HL-60 (cell line): ENCODE data around the gene SLC9C1. TPM values are rescaled to one million over a fixed set of nuclear protein-coding genes. Genes with fewer than 3 reads are reported as not detected.

Experiments
- DNase-seq, 2 experiments: peaks; one replicate each; pipeline ENCODE4 v3.0.0-alpha.2; 2010 to 2020; ENCODE audit warnings: low read depth in 1 of 2, low spot score in 1 of 2
- H3K27ac ChIP-seq: fragments of 250-450 bp; sonication (Bioruptor Pico); replicated peaks from 2 replicates; pipeline ENCODE4 v1.5.1; 2020; ENCODE audit warnings: mild to moderate bottlenecking, moderate library complexity
- H3K27me3 ChIP-seq: fragments of 250-450 bp; sonication (Bioruptor Pico); 2 replicates; pipeline ENCODE4 v1.5.1; 2021; ENCODE audit warnings: mild to moderate bottlenecking, moderate library complexity; ENCODE audit not compliant: insufficient read depth, poor library complexity, severe bottlenecking
- H3K4me3 ChIP-seq: replicated peaks from 2 replicates; pipeline ENCODE4 v1.5.1; 2011; ENCODE audit warnings: mild to moderate bottlenecking, control low read depth, low read length; ENCODE audit not compliant: insufficient read depth
- CTCF ChIP-seq: IDR thresholded peaks from one replicate; pipeline ENCODE4 v1.5.1; 2011; ENCODE audit warnings: low read length, control low read depth, inconsistent platforms; ENCODE audit not compliant: insufficient read depth
- GABPA ChIP-seq: IDR thresholded peaks from 2 replicates; pipeline ENCODE4 v1.6.1; 2012; ENCODE audit warnings: low read depth
- POLR2AphosphoS5 ChIP-seq: IDR thresholded peaks from 2 replicates; pipeline ENCODE4 v1.6.1; 2012; ENCODE audit warnings: low read depth
- REST ChIP-seq: IDR thresholded peaks from 2 replicates; pipeline ENCODE4 v1.6.1; 2012; ENCODE audit warnings: low read depth; ENCODE audit not compliant: insufficient replicate concordance
- SPI1 ChIP-seq: IDR thresholded peaks from 2 replicates; pipeline ENCODE4 v1.6.1; 2012; ENCODE audit warnings: low read depth, mild to moderate bottlenecking, borderline replicate concordance
- microRNA-seq: library from miRNA; unstranded; fragments of <30 nt; microRNA quantifications from one replicate; pipeline ENCODE4, GENCODE V29; 2018

Gene SLC9C1

DNA sequence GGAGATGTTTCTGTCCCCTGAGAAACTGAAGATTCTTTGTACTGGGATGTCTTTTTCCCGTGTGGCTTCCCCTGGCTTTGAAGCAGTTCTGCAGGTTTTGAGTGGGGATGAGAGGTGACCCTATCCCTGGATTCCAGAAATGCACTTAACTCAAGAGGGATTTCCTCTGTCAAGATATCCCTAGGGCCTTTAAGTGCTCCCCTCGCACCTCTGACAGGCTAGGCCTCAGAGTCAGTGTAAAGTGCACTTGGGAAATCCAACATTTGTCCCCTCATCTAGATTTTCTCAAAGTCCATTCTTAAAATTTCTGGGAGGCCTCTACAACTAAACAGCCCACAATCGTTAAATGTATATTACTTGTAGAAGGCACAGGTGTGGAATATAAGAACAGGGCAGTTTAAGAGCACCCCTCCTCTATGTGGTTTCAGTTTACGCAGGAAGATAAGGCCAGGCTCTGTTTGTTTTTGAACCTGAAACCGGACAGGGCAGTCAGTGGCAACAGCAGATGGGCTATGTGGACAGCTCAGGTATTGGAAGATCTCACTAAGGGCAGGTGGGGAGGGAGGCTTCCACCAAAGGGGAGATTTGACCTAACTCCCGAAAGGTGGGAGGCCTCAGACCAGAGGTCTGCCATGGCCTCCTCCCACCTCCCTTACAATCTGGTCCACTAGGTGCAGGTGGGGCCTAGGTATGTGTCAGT, 203.0 kb downstream of the SLC9C1 start:
- DNase-seq, result no peak
- H3K27ac ChIP-seq, result no peak overlapping the region
- TF ChIP-seq CTCF, result no peak
- TF ChIP-seq GABPA, result no peak
- TF ChIP-seq POLR2AphosphoS5, result no peak
- no peak for TF ChIP-seq REST
- TF ChIP-seq SPI1, result no peak
- H3K27me3 ChIP-seq, result peaks cover 22% of the 10 kb centered on the region
- H3K4me3 ChIP-seq, result no peak overlapping the region

Small RNA genes lying within 50 kb of the gene (microRNA-seq; reads per million reads assigned to microRNA genes)
- not detected for gene MIR567
